ENCODE data around the gene FYN.

The FYN gene

GRCh38 chr6:111750753-111751673, 122.2 kb downstream of the FYN start:
- no peak for DNase-seq (ENCODE audit: low read depth in 2 of 2)

GRCh38 chr6:111750153-111750552, 123.1 kb downstream of the FYN start:
- no peak for DNase-seq (ENCODE audit: low read depth in 2 of 2)

DNA sequence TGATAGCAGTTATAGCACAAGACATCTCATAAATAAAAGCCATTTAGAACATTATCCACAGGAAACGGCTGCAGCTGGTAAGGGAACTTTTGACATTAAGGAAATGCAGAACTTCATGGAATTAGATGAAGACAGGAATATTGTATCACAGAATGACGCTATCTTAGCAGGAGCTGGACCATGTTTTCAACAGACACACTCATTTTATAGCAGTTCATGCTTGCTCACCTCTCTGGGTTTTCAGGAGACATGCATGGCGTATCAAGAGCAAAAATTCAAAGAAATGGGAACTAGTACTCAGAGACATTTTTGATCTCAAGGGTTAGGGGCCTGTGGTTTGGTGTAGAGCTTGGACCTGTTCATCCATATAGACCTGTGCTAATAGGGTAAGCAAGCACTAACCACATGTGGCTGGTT, 125.0 kb downstream of the FYN start:
- DNase-seq (ENCODE audit: low read depth in 2 of 2), result no peak

DNA sequence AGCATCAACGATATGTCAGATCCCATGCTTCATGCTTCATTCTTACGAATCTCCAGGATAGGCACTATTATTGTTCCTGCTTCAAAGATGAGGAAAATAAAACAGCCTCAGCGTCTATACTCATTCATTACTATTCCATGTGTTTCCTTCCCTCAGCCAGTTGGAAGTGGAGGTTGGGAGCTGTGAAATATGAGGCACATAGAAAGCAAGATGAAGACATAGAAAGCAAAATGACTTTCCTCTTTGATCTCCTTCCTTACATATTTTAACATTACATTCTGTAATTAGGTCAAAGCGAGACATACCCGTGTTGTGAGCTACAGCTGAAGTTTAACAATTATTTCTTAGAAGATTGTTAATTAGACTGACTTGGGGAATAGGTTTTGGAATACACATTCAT, 125.4 kb downstream of the FYN start:
- DNase-seq (ENCODE audit: low read depth in 2 of 2), result no peak

DNA sequence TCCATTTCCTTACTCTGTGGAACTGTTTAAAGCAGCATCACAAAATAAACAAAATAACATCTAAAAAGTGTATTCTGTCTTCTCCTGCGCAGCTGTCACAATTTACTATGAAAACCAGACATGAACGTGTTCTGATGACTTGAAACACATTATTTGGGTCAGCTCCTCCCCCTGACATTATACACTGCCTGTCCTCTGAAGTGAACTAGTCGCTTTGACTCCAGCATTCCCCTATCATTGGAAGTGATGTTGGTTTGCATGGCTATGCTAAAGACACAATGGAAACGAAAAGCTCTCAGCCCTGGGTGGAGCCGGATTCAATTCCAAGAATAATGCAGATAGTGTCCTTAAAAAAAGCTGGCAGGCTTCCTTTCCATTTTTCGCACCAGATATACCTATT, 125.9 kb downstream of the FYN start:
- no peak for DNase-seq (ENCODE audit: low read depth in 2 of 2)

- no peak for DNase-seq (ENCODE audit: low read depth in 2 of 2)
Observed at GRCh38 chr6:111746983-111747382, 126.3 kb downstream of the FYN start.

GRCh38 chr6:111745636-111746035, 127.6 kb downstream of the FYN start:
- DNase-seq (ENCODE audit: low read depth in 2 of 2), result no peak

- no peak for DNase-seq (ENCODE audit: low read depth in 2 of 2)
Observed at GRCh38 chr6:111745186-111745585, 128.1 kb downstream of the FYN start.

GRCh38 chr6:111743862-111744692, 129.2 kb downstream of the FYN start:
- DNase-seq (ENCODE audit: low read depth in 2 of 2), result no peak

DNA sequence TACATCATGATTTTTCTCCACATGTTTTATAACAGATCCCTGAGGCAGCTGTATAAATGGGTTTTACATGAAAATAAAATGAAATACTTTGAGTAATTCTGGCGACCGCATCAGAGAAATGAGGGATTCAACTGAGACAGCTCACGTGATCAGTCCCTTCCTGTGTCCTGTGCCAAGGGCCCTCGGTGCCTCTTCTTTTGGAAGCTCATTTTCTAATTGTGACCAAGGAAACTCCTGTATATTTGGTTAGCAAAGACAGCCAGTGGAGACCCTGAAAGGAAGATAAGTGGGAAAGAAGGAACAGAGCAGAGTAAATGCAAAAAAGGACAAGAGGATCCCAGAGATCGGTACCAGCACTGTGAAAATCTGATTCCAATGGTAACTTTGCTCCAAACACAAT, 129.9 kb downstream of the FYN start:
- DNase-seq (ENCODE audit: low read depth in 2 of 2), result no peak

GRCh38 chr6:111741177-111741952, 131.9 kb downstream of the FYN start:
- no peak for DNase-seq (ENCODE audit: low read depth in 2 of 2)

- DNase-seq (ENCODE audit: low read depth in 2 of 2), result no peak
Observed at GRCh38 chr6:111740506-111740905, 132.7 kb downstream of the FYN start.

DNA sequence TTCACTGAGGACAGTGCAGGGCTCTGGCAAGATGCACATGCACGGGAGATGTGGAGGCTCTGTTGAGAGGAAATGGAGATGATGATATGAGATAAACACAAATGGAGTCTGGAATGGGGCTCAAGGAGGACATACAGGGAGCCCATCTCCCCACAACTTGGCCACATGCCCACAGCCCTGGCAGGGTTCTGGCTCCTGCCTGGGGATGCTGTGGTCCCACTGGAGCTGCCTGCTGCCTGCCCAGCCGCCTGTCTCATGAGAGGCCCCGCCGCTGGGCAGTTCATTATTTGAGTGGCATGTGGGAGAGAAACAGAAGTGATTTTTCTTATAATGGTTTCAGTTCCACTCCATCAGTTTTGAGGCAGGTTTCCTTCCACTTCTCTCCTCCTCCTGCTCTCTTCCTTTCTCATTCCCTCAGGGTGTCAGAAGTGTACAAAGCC, 134.0 kb downstream of the FYN start:
- DNase-seq (ENCODE audit: low read depth in 2 of 2), result no peak

GRCh38 chr6:111738631-111739030, 134.6 kb downstream of the FYN start:
- no peak for DNase-seq (ENCODE audit: low read depth in 2 of 2)

- no peak for DNase-seq (ENCODE audit: low read depth in 2 of 2)
Observed at GRCh38 chr6:111738156-111738555, 135.1 kb downstream of the FYN start.

DNA sequence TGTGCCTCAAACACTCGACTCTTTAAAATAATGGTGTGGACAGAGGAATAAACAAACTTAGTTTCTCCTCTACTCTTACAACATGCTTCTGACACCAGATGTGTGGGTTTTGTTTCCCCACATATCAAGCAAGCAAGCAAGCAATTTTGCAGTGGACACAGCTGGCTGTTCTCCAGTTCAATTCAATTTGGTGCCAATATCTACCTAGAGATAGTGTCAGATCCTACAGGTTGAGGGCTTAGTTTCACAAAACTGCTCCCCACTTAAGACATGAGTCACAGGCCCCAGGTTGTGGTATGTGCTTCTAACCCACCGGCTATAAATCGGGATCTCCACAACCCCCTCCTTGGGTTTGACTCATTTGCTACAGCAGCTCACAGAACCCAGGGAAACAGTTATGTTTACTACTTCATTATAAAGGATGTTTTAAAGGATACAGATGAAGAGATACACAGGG, 136.2 kb downstream of the FYN start:
- no peak for DNase-seq (ENCODE audit: low read depth in 2 of 2)

GRCh38 chr6:111736005-111736608, 137.1 kb downstream of the FYN start:
- DNase-seq (ENCODE audit: low read depth in 2 of 2), result no peak

DNA sequence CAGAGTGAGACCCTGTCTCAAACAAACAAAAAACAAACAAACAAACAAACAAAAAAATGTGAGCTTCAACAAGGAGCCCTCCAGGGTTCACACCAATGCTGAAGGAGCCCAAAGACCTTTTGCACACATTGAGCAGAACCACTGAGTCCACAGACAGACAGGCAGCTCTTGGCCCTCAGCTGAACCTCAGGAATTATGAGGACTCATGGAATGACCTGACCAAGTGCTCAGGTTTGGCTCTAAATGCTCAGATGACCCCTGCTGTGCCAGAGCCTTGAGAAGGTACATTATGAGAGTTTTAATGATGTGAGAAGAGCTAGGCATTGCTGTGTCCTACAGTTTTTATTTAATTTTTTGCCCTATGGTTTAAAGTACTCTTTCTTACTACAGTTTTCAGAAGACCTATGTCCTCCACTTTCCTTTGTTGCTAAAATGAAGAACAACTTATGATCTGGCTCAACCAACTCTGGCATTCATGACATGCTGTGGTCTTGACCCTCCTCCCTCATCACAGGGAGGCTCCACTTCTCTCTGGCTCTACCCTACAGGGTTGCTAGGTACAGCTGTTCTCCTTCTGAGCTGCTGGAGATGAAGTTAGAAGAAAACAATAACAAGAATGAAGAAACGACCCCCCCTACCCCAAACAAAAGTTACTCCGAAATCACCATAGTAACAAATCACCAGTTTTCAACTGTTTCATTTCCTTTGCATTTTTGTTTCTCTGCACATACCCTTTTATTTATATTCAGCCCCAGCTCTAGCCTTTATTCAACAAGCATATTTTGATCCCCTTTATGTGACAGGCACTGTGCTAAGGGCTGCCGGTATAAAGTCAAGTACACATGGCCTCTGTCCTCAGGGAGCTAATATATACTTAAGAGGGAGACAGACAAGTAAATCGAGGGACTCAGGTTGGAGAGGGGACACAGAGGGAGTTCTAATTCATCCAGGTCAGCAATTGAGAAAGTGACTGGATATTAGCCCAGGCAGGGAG, 138.9 kb downstream of the FYN start:
- DNase-seq (ENCODE audit: low read depth in 2 of 2), result no peak

GRCh38 chr6:111732390-111732789, 140.9 kb downstream of the FYN start:
- no peak for DNase-seq (ENCODE audit: low read depth in 2 of 2)

Measured in stimulated activated CD4-positive, alpha-beta T cell treated with anti-CD3 and anti-CD28 coated beads, Interleukin-1b, Interleukin-23, amount 100 ng/mL, for 4 hours (primary cell).